Omental fat pad (tissue), 4 donors: ENCODE data around the gene RCC1. TPM values are rescaled to one million over a fixed set of nuclear protein-coding genes. Genes with fewer than 3 reads are reported as not detected.
A peak's percentile ranks its signal among the peaks of the same experiment; 100 is the strongest.
"Not testable (repeated sequence)": the region's sequence is repeated elsewhere in the genome, so short reads cannot be mapped to it uniquely, and the experiment has no call there.

Experiments
- ATAC-seq: fragments of 150-250 bp; one replicate; pipeline ENCODE4 v1.9.1; 2016; ENCODE audit warnings: mild to moderate bottlenecking, moderate library complexity; ENCODE audit not compliant: low FRiP score
- DNase-seq: peaks from one replicate; pipeline ENCODE4 v3.0.0-alpha.2; 2019; ENCODE audit warnings: low spot score
- small RNA-seq: library from RNA; depleted of rRNA; stranded (forward); fragments of <200 nt; gene quantifications from one replicate; pipeline ENCODE3, GENCODE V24; 2016
- total RNA-seq, 4 donors: library from RNA; depleted of rRNA; stranded (reverse); fragments of >200 nt; gene quantifications; one replicate each; pipeline ENCODE4 v1.1.0, GENCODE V29; 2016
- TF ChIP-seq, protein P1 (sequence below), 3 donors: fragments of 450-650 bp; IDR thresholded peaks; one replicate each; pipeline ENCODE4 v1.5.1; 2016 to 2017; ENCODE audit warnings: antibody characterized with exemption in 3 of 3, mild to moderate bottlenecking in 3 of 3, moderate library complexity in 2 of 3

The RCC1 gene
- total RNA-seq, 4 donors from 2014 or later, result 15.3 to 32.9 (median 22.1) TPM

DNA sequence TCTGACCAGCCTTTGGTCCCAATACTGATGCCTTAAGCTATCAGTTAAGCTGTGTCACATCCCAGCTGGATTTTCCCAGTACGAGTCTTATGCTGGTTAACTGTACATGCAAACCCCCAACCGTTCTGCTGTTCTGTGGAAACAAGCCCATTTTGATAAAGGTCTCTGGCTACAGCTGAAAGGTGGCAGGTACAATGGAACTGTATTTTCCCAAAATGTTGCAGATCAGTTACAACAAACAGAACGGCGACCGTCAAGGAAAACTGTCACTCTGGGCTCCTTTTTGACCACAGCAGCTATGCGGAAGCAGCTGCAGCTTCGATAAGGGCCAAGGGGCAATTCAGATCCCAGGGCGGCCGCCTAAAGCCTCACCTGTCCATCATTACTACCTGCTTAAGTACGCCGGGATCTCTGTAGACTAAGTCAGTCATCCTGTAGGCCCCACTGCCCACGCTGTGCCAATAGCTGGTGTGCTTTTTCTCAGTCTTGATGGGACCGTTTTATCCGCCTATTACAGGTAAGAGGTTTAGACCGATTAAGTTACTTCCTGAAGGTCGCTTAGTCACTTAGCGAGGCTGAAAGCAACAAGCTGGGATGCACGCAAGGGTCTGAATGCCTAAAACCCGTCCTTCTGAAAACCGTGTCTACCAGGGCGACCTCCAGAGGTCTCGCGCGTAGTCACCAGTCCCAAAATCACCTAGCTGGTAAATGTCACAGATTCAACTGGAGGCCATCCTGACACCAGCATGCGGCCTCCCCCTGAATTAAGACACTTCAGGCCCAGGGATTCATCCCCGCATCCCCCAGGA is 75.1 kb downstream of the RCC1 start:
- DNase-seq (no peak), ATAC-seq (peak; percentile 0)
- TF ChIP-seq, protein P1, sequence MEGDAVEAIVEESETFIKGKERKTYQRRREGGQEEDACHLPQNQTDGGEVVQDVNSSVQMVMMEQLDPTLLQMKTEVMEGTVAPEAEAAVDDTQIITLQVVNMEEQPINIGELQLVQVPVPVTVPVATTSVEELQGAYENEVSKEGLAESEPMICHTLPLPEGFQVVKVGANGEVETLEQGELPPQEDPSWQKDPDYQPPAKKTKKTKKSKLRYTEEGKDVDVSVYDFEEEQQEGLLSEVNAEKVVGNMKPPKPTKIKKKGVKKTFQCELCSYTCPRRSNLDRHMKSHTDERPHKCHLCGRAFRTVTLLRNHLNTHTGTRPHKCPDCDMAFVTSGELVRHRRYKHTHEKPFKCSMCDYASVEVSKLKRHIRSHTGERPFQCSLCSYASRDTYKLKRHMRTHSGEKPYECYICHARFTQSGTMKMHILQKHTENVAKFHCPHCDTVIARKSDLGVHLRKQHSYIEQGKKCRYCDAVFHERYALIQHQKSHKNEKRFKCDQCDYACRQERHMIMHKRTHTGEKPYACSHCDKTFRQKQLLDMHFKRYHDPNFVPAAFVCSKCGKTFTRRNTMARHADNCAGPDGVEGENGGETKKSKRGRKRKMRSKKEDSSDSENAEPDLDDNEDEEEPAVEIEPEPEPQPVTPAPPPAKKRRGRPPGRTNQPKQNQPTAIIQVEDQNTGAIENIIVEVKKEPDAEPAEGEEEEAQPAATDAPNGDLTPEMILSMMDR (IDR thresholded peaks at IDR 0.05), result no peak

DNA sequence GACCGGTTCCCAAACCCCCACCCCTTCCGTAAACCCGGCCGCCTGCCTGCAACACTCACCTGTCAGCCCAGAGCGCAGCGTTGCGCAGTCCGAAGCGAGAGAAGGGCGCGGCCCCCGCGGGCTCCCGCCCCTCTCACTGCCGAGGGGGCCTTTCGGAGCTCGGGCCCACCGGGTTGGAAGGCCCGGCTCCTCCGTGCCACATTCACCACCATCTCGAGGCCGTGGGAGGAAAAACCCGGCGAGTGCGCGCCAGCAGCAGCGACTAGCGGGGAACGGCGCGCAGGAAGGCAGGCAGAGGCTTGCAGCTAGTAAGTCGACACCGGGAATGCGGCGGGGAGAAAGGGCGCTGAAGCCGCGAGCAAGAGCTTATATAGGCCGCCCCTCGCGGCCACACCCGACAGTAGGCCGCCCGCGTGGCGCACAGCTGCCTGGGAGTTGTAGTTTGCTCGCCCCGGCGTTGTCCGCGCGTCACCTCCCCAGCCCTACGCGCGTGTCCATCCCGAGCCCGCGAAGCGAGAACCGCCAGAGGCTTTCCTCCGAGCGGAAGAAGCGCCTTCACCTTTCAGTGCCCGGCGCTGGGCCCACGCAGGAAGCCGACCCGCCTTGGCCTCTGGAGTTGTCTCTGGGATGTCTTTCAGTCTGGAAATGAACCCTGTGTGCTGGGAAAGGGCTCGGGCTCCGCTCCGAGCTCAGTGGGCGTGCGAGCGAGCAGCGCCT is 75.8 kb downstream of the RCC1 start:
- DNase-seq, result peak; percentile 76

DNA sequence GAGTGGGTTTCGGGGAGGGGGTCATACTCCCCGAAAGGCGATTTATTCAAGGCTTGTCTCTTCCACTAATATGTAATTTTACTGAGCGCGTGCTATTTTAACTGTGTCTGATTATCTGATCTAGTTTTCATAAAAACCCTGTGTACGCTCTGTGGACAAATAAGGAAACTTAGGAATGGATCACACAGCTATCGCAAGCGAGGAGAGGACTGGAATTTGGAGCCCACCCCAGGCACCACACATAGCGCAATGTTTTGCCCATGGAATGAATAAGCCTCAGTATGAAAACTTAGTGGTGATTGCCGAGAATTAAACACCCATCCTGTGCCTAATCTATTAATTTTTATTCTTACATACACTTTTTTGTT is 76.4 kb downstream of the RCC1 start:
- TF ChIP-seq, protein P1 (IDR thresholded peaks at IDR 0.05), result no peak
- DNase-seq, result no peak
- ATAC-seq, result peak; percentile 30

More for the DNA sequence above, 75.8 kb downstream of the RCC1 start:
- TF ChIP-seq, protein P1 (IDR thresholded peaks at IDR 0.05), result no peak
- peak; percentile 99 for ATAC-seq

DNA sequence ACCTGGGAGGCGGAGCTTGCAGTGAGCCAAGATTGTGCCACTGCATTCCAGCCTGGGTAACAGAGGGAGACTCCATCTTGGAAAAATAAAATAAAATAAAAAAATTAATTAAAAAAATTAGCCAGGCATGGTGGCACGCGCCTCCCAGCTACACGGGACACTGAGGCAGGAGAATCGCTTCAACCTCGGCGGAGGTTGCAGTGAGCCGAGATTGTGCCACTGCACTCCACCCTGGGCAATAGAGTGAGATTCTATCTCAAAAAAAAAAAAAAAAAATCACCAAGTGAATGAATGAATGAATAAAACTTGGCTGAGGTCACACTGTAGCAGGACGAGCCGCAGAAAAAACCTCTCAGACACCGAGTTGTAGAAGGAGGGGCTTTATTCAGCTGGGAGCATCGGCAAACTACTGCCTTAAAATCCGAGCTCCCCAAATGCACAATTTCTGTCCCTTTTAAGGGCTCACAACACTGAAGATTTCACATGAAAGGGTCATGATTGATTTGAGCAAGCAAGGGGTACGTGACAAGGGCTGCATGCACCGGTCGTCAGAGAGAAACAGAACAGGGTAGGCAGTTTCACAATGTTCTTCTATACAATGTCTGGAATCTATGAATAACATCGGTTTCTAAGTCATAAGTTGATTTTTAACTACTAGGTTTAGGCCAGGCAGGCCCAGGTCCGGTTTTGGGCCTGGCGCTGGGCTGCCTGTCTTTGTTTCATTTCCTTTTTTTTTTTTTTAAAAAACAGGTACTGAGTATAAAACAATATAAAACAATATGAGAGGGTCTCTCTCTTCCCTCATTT is 80.9 kb downstream of the RCC1 start:
- DNase-seq, result not testable (repeated sequence)

More for the DNA sequence above, 80.9 kb downstream of the RCC1 start:
- ATAC-seq, result not testable (repeated sequence)

Small RNA genes lying within 50 kb of the gene (small RNA-seq; reads per million reads assigned to genes)
- gene RNU6ATAC27P (not detected), gene SNORA16A (not detected), gene SNORA44 (not detected), gene SNORA61 (not detected), gene SNORA73A (not detected), gene SNORA73B (36.1 reads per million, percentile 95 among the genes with 10 or more reads in this experiment), gene SNORD99 (57,219 reads per million, percentile 100 among the genes with 10 or more reads in this experiment)

Other genes starting within 250 kb of the RCC1 start
- 10 to 100 TPM; 13.2 to 20.4 (median 13.8) TPM for gene SESN2, start 246.5 kb upstream of the RCC1 start, total RNA-seq
- gene MED18, start 177.0 kb upstream of the RCC1 start, total RNA-seq, result 10 to 100 TPM in 2 of 4 donors, 1 to 10 TPM in 2; 8.2 to 13.7 (median 10.3) TPM
- 10 to 100 TPM; 13.1 to 22.1 (median 15.8) TPM for gene PHACTR4, start 136.3 kb upstream of the RCC1 start, total RNA-seq
- 10 to 100 TPM; 14.8 to 26.8 (median 21.9) TPM for gene TRNAU1AP, start 47.0 kb downstream of the RCC1 start, total RNA-seq
- 10 to 100 TPM in 1 of 4 donors, 1 to 10 TPM in 3; 3.4 to 10.6 (median 8.4) TPM for gene RAB42, start 86.2 kb downstream of the RCC1 start, total RNA-seq
- gene TAF12, start 137.0 kb downstream of the RCC1 start, total RNA-seq, result 10 to 100 TPM; 15.0 to 22.5 (median 19.6) TPM
- gene RNU11, start 142.6 kb downstream of the RCC1 start, total RNA-seq, result not detected
- gene GMEB1, start 162.7 kb downstream of the RCC1 start, total RNA-seq, result 10 to 100 TPM in 3 of 4 donors, 1 to 10 TPM in 1; 7.0 to 14.4 (median 13.2) TPM
- gene YTHDF2, start 230.9 kb downstream of the RCC1 start, total RNA-seq, result 10 to 100 TPM; 43.8 to 88.4 (median 56.4) TPM